Measurements from ENCODE around the gene CACNA1A.

CACNA1A gene

GRCh38 chr19:13313875-13314274 lies 192.4 kb downstream of the CACNA1A start (continued):
- TF ChIP-seq ZNF394 (tag by site-specific recombination; IDR thresholded peaks at IDR 0.05; ENCODE audit: borderline replicate concordance) (no peak), ZNF660 (tag by site-specific recombination; IDR thresholded peaks at IDR 0.05) (no peak), ZNF10 (tag by site-specific recombination; IDR thresholded peaks at IDR 0.05) (no peak), ZNF544 (tag by site-specific recombination; IDR thresholded peaks at IDR 0.05) (no peak), ZBTB44 (tag by site-specific recombination; IDR thresholded peaks at IDR 0.05) (no peak)

- Histone ChIP-seq H3K36me3 (ENCODE audit: control insufficient read depth in 2 of 2, insufficient read depth in 1 of 2, low read length in 2 of 2) (no peaks in the 10 kb centered on the region), H3K4me3 (ENCODE audit: low read depth, low read length) (no peak overlapping the region), H3K9me3 (ENCODE audit: control insufficient read depth, insufficient read depth, low read depth, low read length) (no peaks in the 10 kb centered on the region), H3K4me1 (ENCODE audit: control insufficient read depth, insufficient read depth, low read length) (no peaks in the 10 kb centered on the region), H3K27ac (ENCODE audit: extremely low read depth, low read depth, low read length) (no peak overlapping the region)
- TF ChIP-seq ZNF513 (tag by site-specific recombination; IDR thresholded peaks at IDR 0.05) (no peak), ZNF140 (tag by site-specific recombination; IDR thresholded peaks at IDR 0.05) (no peak), ZNF112 (tag by site-specific recombination; IDR thresholded peaks at IDR 0.05) (no peak), PATZ1 (tag by site-specific recombination; IDR thresholded peaks at IDR 0.05) (no peak), ZNF354C (tag by site-specific recombination; IDR thresholded peaks at IDR 0.05; ENCODE audit: borderline replicate concordance, low read depth) (no peak), ZNF114 (tag by site-specific recombination; IDR thresholded peaks at IDR 0.05) (no peak)
- ChIA-PET CTCF (interaction anchor here (0.7 kb wide), 1 partner anchor 66 kb away, joined by 4 read pairs; no protein-coding TSS in a partner anchor), POLR2A (no interaction called here)
Observed at GRCh38 chr19:13309864-13310263, 196.4 kb downstream of the CACNA1A start.

GRCh38 chr19:13303381-13304129 lies 202.7 kb downstream of the CACNA1A start:
- ChIA-PET CTCF (no interaction called here), POLR2A (no interaction called here)
- no peaks in the 10 kb centered on the region for H3K9me3 ChIP-seq (ENCODE audit: control insufficient read depth, insufficient read depth, low read depth, low read length)
- no peak overlapping the region for H3K27ac ChIP-seq (ENCODE audit: extremely low read depth, low read depth, low read length)
- no peaks in the 10 kb centered on the region for H3K4me1 ChIP-seq (ENCODE audit: control insufficient read depth, insufficient read depth, low read length)
- no peak for TF ChIP-seq ZNF18 (tag by site-specific recombination; IDR thresholded peaks at IDR 0.05)
- TF ChIP-seq AEBP2 (tag by site-specific recombination; IDR thresholded peaks at IDR 0.05; ENCODE audit: borderline replicate concordance), result no peak
- TF ChIP-seq ZBTB48 (tag by site-specific recombination; IDR thresholded peaks at IDR 0.05), result no peak
- no peak for TF ChIP-seq BCL6B (tag by site-specific recombination; IDR thresholded peaks at IDR 0.05)
- no peak for TF ChIP-seq ZBTB8A (tag by site-specific recombination; IDR thresholded peaks at IDR 0.05)
- no peak for TF ChIP-seq ZBTB21 (tag by site-specific recombination; IDR thresholded peaks at IDR 0.05)
- no peaks in the 10 kb centered on the region for H3K36me3 ChIP-seq (ENCODE audit: control insufficient read depth in 2 of 2, insufficient read depth in 1 of 2, low read length in 2 of 2)
- H3K4me3 ChIP-seq (ENCODE audit: low read depth, low read length), result no peak overlapping the region

Data from HEK293 (cell line).